Esophagus muscularis mucosa (tissue), 3 donors: ENCODE results near the gene TAX1BP3.

ENCODE experiments used
- EP300 ChIP-seq: sonication (generic); formaldehyde crosslinking; IDR thresholded peaks from one replicate; pipeline ENCODE4 v1.6.1; 2017; ENCODE audit warnings: antibody characterized with exemption
- TF ChIP-seq, protein P1 (sequence below), 3 experiments: fragments of 200-600 bp in 2 of 3; fragments of 450-650 bp in 1 of 3; sonication (generic) in 2 of 3; IDR thresholded peaks; one replicate each; pipeline ENCODE4 v1.5.1; 2017 to 2019; ENCODE audit warnings: antibody characterized with exemption in 3 of 3, mild to moderate bottlenecking in 2 of 3, moderate library complexity in 1 of 3

DNA sequence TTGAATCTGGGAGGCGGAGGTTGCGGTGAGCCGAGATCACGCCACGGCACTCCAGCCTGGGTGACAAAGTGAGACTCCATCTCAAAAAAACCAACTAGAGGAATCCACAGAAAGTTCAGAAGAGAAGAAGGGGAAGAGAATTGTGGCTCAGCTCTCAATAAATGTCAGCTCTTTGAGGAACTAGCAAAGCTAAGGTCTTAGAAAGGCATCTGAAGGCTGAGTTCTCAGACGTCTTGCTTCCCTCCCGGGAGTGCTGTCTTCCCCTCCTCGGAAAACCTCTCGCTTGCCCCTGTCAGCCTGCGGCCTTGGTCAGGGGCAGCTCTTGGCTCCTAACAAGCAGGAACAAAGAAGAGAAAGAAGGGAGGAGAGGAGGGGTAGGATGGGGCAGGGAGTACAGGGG, 37.6 kb downstream of the TAX1BP3 start:
- TF ChIP-seq, protein P1, sequence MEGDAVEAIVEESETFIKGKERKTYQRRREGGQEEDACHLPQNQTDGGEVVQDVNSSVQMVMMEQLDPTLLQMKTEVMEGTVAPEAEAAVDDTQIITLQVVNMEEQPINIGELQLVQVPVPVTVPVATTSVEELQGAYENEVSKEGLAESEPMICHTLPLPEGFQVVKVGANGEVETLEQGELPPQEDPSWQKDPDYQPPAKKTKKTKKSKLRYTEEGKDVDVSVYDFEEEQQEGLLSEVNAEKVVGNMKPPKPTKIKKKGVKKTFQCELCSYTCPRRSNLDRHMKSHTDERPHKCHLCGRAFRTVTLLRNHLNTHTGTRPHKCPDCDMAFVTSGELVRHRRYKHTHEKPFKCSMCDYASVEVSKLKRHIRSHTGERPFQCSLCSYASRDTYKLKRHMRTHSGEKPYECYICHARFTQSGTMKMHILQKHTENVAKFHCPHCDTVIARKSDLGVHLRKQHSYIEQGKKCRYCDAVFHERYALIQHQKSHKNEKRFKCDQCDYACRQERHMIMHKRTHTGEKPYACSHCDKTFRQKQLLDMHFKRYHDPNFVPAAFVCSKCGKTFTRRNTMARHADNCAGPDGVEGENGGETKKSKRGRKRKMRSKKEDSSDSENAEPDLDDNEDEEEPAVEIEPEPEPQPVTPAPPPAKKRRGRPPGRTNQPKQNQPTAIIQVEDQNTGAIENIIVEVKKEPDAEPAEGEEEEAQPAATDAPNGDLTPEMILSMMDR (IDR thresholded peaks at IDR 0.05): no peak
- no peak for TF ChIP-seq EP300
